ENCODE measurements around the gene DEXI. TPM values are rescaled to one million over a fixed set of nuclear protein-coding genes. Genes with fewer than 3 reads are reported as not detected.

DEXI gene
- total and polyA plus RNA-seq, 2 of the 13 experiments (the other 11 are each of a cell fraction or from before 2014, with no cell fraction given), result 51.5 to 70.4 TPM

GRCh38 chr16:10923650-10924214 lies 18.5 kb downstream of the DEXI start:
- DNase-seq (ENCODE audit: low spot score) (peak; percentile 95), FAIRE-seq (peak; percentile 95), ATAC-seq (peak; percentile 92)
- H3K9me3 ChIP-seq (ENCODE audit: low read length), result no peaks in the 10 kb centered on the region
- no peak overlapping the region for H2AFZ ChIP-seq (ENCODE audit: low read length)
- H3K27ac ChIP-seq (ENCODE audit: extremely low read length, insufficient read depth, low read length), result peak overlapping the region; percentile 54
- no peaks in the 10 kb centered on the region for H4K20me1 ChIP-seq (ENCODE audit: insufficient read depth, low read length)
- in situ Hi-C loops (cut with HindIII; ENCODE audit: extremely low pct_ligation_motif_present, low pct_unique_long_range_greater_than_20kb) (loop anchor here (5.0 kb wide), 1 partner anchor 181 kb away; the partner anchor contains the start of gene NUBP1), intact Hi-C loops (cut with micrococcal nuclease; ENCODE audit: unreplicated experiment) (loop anchor here (2.0 kb wide), 1 partner anchor 403 kb away; no protein-coding TSS in a partner anchor)
- WGBS (ENCODE audit: low lambda C conversion rate), result 7% methylated on average over 14 of the region's 14 CpGs
- peak overlapping the region; percentile 25; the same call in 1 of the 2 replicates for H3K9ac ChIP-seq (ENCODE audit: insufficient read depth, low read depth, low read length)
- peak overlapping the region; percentile 97 for H3K4me2 ChIP-seq (ENCODE audit: low read depth, low read length)
- peaks cover 34% of the 10 kb centered on the region for H3K4me1 ChIP-seq (ENCODE audit: insufficient read depth, low read length)
- peak overlapping the region; percentile 22 to 72 (median 41); a peak in 5 of 6 replicates for H3K4me3 ChIP-seq (replicated peaks in 1 of 3; ENCODE audit: insufficient read depth in 1 of 3, low read depth in 2 of 3, low read length in 3 of 3)
- POLR2A ChIA-PET, result interaction anchor here (0.8 to 3.1 kb wide), 13 partner anchors 8 to 666 kb away, joined by 3 to 60 read pairs (median 4); partner anchors contain the start of genes ATF7IP2, CLEC16A, DEXI and EMP2
- H3K79me2 ChIP-seq (ENCODE audit: insufficient read depth, low read length), result no peaks in the 10 kb centered on the region
- no TSS peak for BruUV-seq (replicated peaks)
- no peaks in the 10 kb centered on the region for H3K27me3 ChIP-seq (ENCODE audit: control insufficient read depth in 1 of 2, insufficient read depth in 2 of 2, low read length in 2 of 2)
- peaks cover 10 to 21% of the 10 kb centered on the region in 2 experiments for H3K36me3 ChIP-seq (replicated peaks in 1 of 2; ENCODE audit: control insufficient read depth in 1 of 2, insufficient read depth in 2 of 2, low read length in 2 of 2)
- CTCF ChIA-PET (ENCODE audit: low intra/inter-chr PET ratio, low total read pairs), result no interaction called here
- no peak; the same call in 1 of the 2 replicates for TF ChIP-seq ZNF543 (CRISPR knock-in tag; IDR thresholded peaks at IDR 0.05)
- TF ChIP-seq HNRNPK (IDR thresholded peaks at IDR 0.05; ENCODE audit: low read depth, low read length, poor library complexity, severe bottlenecking), result no peak
- peak; percentile 11; the same call in 1 of the 2 replicates for TF ChIP-seq MZF1 (CRISPR knock-in tag; IDR thresholded peaks at IDR 0.05; ENCODE audit: borderline replicate concordance)
- TF ChIP-seq THYN1 (CRISPR knock-in tag; IDR thresholded peaks at IDR 0.05; ENCODE audit: borderline replicate concordance, low read depth), result no peak
- TF ChIP-seq HNRNPL (IDR thresholded peaks at IDR 0.05; ENCODE audit: low read depth, low read length), result peak; percentile 97
- no peak for TF ChIP-seq NFATC3 (CRISPR knock-in tag; IDR thresholded peaks at IDR 0.05)
- peak; percentile 68 for TF ChIP-seq MED1 (CRISPR knock-in tag; IDR thresholded peaks at IDR 0.05)
- TF ChIP-seq ZNF256 (CRISPR knock-in tag; conservative IDR thresholded peaks at IDR 0.05), result no peak
- no peak for TF ChIP-seq SNAI1 (CRISPR knock-in tag; IDR thresholded peaks at IDR 0.05; ENCODE audit: borderline replicate concordance)
- TF ChIP-seq SOX13 (IDR thresholded peaks at IDR 0.05), result no peak
- TF ChIP-seq SOX13 (CRISPR knock-in tag; conservative IDR thresholded peaks at IDR 0.05 in 1 of 2, IDR thresholded peaks at IDR 0.05 in 1 of 2), result peak in 1 of 2 experiments; percentile 64; a peak in 1 of 4 replicates
- TF ChIP-seq ZNF570 (CRISPR knock-in tag; IDR thresholded peaks at IDR 0.05; ENCODE audit: borderline replicate concordance), result no peak
- no peak for TF ChIP-seq ZNF251 (CRISPR knock-in tag; IDR thresholded peaks at IDR 0.05)
- TF ChIP-seq ZSCAN12 (CRISPR knock-in tag; IDR thresholded peaks at IDR 0.05), result no peak
- no peak for TF ChIP-seq JUND (CRISPR knock-in tag; IDR thresholded peaks at IDR 0.05)
- TF ChIP-seq MAX (IDR thresholded peaks at IDR 0.05), result peak; percentile 65
- peak; percentile 34 for TF ChIP-seq HNRNPLL (IDR thresholded peaks at IDR 0.05; ENCODE audit: low read depth, low read length, poor library complexity, severe bottlenecking)
- TF ChIP-seq ZNF619 (CRISPR knock-in tag; IDR thresholded peaks at IDR 0.05), result peak; percentile 89; the same call in 1 of the 2 replicates
- TF ChIP-seq ZNF816 (CRISPR knock-in tag; IDR thresholded peaks at IDR 0.05; ENCODE audit: borderline replicate concordance), result no peak
- TF ChIP-seq, protein P1, sequence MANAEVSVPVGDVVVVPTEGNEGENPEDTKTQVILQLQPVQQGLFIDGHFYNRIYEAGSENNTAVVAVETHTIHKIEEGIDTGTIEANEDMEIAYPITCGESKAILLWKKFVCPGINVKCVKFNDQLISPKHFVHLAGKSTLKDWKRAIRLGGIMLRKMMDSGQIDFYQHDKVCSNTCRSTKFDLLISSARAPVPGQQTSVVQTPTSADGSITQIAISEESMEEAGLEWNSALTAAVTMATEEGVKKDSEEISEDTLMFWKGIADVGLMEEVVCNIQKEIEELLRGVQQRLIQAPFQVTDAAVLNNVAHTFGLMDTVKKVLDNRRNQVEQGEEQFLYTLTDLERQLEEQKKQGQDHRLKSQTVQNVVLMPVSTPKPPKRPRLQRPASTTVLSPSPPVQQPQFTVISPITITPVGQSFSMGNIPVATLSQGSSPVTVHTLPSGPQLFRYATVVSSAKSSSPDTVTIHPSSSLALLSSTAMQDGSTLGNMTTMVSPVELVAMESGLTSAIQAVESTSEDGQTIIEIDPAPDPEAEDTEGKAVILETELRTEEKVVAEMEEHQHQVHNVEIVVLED (CRISPR knock-in tag; IDR thresholded peaks at IDR 0.05; ENCODE audit: borderline replicate concordance), result no peak; the same call in 1 of the 2 replicates
- TF ChIP-seq FUBP1 (CRISPR knock-in tag; IDR thresholded peaks at IDR 0.05; ENCODE audit: borderline replicate concordance), result no peak
